Smooth muscle cell (in vitro differentiated cells): ENCODE measurements around the gene OGFOD1. TPM values are rescaled to one million over a fixed set of nuclear protein-coding genes. Genes with fewer than 3 reads are reported as not detected.

Source experiments
- polyA plus RNA-seq: library from polyadenylated mRNA; unstranded; fragments of >200 nt; fragmentation: Nextera tagmentation; extraction: Ambion mirVana; gene quantifications from 2 replicates; pipeline ENCODE4 v1.2.1, GENCODE V29; 2016
- total RNA-seq: library from RNA; depleted of rRNA; stranded (reverse); fragments of >200 nt; gene quantifications from 2 replicates; pipeline ENCODE4 v1.2.3, GENCODE V29; 2014

The OGFOD1 gene
- total and polyA plus RNA-seq, 2 experiments from 2014 or later, result 68.7 to 107 TPM

Other genes starting within 250 kb of the OGFOD1 start
- gene AMFR, start 26.0 kb upstream of the OGFOD1 start, total RNA-seq, result 60.6 and 76.6 TPM in 2 replicates
- gene AMFR, start 26.0 kb upstream of the OGFOD1 start, polyA plus RNA-seq, result 45.2 and 49.1 TPM in 2 replicates
- gene NUDT21, start 222 bp upstream of the OGFOD1 start, total RNA-seq, result 101 and 119 TPM in 2 replicates
- 44.4 and 55.5 TPM in 2 replicates for gene NUDT21, start 222 bp upstream of the OGFOD1 start, polyA plus RNA-seq
- gene BBS2, start 68.5 kb downstream of the OGFOD1 start, total RNA-seq, result 33.2 and 43.4 TPM in 2 replicates
- 20.4 and 32.7 TPM in 2 replicates for gene BBS2, start 68.5 kb downstream of the OGFOD1 start, polyA plus RNA-seq
- gene MT4, start 113.5 kb downstream of the OGFOD1 start, total RNA-seq, result not detected in 2 replicates
- gene MT4, start 113.5 kb downstream of the OGFOD1 start, polyA plus RNA-seq, result not detected in 2 replicates
- gene MT3, start 138.0 kb downstream of the OGFOD1 start, total RNA-seq, result not detected in 2 replicates
- 0.65 TPM in 1 of 2 replicates, not detected in the other for gene MT3, start 138.0 kb downstream of the OGFOD1 start, polyA plus RNA-seq
- 12.6 and 14.8 TPM in 2 replicates for gene MT2A, start 157.0 kb downstream of the OGFOD1 start, total RNA-seq
- gene MT2A, start 157.0 kb downstream of the OGFOD1 start, polyA plus RNA-seq, result 171 and 225 TPM in 2 replicates
- gene MT1E, start 174.2 kb downstream of the OGFOD1 start, total RNA-seq, result 0.67 and 2.0 TPM in 2 replicates
- 2.2 and 10.3 TPM in 2 replicates for gene MT1E, start 174.2 kb downstream of the OGFOD1 start, polyA plus RNA-seq
- not detected in 2 replicates for gene MT1M, start 181.1 kb downstream of the OGFOD1 start, total RNA-seq
- 0.19 TPM in 1 of 2 replicates, not detected in the other for gene MT1M, start 181.1 kb downstream of the OGFOD1 start, polyA plus RNA-seq
- gene MT1A, start 187.1 kb downstream of the OGFOD1 start, total RNA-seq, result not detected in 2 replicates
- gene MT1A, start 187.1 kb downstream of the OGFOD1 start, polyA plus RNA-seq, result not detected in 2 replicates
- not detected in 2 replicates for gene MT1B, start 200.3 kb downstream of the OGFOD1 start, total RNA-seq
- not detected in 2 replicates for gene MT1B, start 200.3 kb downstream of the OGFOD1 start, polyA plus RNA-seq
- gene MT1F, start 206.4 kb downstream of the OGFOD1 start, total RNA-seq, result 0.81 and 5.9 TPM in 2 replicates
- gene MT1F, start 206.4 kb downstream of the OGFOD1 start, polyA plus RNA-seq, result 0.50 and 2.3 TPM in 2 replicates
- gene MT1G, start 216.5 kb downstream of the OGFOD1 start, total RNA-seq, result not detected in 2 replicates
- gene MT1G, start 216.5 kb downstream of the OGFOD1 start, polyA plus RNA-seq, result 0.40 TPM in 1 of 2 replicates, not detected in the other
- not detected in 2 replicates for gene MT1H, start 218.3 kb downstream of the OGFOD1 start, total RNA-seq
- gene MT1H, start 218.3 kb downstream of the OGFOD1 start, polyA plus RNA-seq, result not detected in 2 replicates
- gene MT1X, start 230.9 kb downstream of the OGFOD1 start, total RNA-seq, result 0.76 and 4.3 TPM in 2 replicates
- 11.7 and 12.8 TPM in 2 replicates for gene MT1X, start 230.9 kb downstream of the OGFOD1 start, polyA plus RNA-seq